CD4-positive, alpha-beta T cell treated with Interleukin-21 for 1 hour (primary cell): ENCODE measurements around the gene SWAP70.

Experiments
- DNase-seq: peaks from one replicate; pipeline ENCODE4 v3.0.0-alpha.2; 2020

SWAP70 gene

DNA sequence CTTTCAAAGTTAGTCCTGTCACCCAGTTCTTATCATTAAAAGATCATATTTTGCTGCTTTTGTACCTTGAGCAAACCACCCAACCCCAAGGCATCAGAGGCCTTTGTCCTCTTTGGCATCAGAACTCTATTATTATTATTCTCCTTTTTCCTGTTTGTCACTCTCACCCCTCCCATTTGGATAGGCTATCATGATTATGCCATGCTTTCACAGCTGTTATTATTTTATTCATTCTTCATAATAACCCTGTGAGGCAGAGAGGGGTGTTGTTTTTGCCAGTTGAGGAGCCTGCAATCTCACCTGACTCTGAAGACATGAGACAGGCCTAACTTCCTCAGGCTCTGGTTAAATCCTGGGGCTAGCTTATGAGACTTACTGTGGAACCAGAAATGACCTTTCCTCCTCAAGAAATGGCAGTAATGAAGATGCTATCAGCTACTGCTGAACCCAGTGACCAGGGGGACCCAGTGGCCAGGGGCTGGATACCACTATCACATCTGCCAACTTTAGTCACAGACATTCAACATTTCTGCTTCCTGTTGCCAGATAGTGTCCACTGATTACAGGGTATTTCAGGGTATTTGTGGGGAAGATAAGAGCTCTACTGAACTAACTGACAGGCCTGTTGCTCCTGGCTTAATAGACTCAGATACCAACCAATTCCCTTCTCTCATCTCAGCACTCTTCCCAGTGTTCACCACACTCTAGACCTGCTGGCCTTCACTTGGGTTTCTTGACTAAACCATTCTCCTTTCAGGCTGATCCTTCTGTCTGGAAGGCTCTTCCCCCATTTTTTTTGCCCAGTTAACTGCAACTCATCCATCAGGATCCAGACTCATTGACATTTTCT is 11.8 kb upstream of the SWAP70 start:
- DNase-seq = no peak

DNA sequence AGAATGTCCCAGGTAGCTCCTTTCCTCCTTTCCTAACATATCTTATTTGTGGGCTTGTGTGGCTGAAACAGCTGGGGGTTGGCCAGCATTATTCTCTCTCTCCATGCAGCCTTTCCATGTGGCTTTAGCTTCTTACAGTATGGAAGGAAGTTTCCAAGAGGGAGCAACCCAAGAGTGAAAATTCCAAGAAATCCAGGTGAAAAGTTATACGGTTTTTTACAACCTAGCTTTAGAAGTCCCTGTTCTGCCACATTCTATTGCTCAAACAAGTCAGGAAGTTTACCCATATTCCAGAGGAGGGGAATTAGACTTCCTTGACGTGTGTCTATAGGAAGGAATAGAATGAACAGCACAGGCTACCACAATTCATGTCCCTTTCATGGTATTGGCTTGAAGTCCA is 10.0 kb upstream of the SWAP70 start:
- no peak for DNase-seq

DNA sequence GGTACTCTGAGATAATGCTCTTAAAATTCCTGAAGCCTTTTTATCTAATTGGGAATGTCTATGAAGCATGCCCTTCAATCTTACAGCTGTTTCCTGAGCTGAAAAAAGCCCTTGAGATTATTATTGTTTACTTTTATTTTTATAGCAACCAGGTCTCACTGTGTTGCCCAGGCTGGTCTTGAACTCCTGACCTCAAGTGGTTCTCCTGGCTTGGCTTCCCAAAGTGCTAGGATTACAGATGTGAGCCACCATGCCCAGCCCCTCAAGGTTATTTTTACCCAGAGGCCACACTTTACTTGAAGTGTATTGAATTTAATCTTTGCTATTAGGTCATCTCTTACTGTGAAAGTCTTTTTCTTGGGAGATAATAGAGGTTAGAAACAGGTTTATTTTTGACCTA is 7.0 kb upstream of the SWAP70 start:
- no peak for DNase-seq

DNA sequence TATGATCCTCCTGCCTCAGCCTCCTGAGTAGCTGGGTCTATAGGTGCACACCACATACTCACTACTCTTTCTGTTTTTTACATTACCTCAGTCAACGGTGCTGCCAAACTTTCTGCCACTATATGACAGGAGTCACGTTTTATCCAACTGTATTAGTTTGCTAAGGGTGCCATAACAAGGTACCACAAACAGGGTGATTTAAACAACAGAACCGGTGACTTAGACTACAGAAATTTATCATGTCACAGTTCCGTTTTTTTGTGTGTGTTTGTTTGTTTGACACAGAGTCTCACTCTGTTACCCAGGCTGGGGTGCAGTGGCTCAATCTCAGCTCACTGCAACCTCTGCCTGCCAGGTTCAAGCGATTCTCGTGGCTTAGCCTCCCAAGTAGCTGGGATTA is 6.3 kb upstream of the SWAP70 start:
- DNase-seq = no peak

DNA sequence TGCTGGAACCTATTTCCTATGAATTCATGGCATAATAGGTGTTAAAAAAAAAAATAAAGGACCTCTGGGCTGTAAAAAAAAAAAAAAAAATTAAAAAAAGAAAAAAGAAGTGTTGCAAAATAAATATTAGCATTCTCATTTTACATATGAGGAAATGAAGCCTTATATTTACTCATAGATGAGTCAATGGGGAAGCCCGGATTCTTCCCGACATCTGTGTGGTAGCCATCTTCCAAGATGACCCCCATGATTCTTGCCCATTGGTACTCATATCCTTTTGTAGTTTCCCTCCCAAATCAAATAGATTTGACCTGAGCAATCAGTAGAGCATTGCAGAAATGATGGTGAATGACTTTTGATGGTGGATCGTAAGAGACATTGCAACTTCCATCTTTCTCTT is 3.0 kb upstream of the SWAP70 start:
- DNase-seq = peak; percentile 13

DNA sequence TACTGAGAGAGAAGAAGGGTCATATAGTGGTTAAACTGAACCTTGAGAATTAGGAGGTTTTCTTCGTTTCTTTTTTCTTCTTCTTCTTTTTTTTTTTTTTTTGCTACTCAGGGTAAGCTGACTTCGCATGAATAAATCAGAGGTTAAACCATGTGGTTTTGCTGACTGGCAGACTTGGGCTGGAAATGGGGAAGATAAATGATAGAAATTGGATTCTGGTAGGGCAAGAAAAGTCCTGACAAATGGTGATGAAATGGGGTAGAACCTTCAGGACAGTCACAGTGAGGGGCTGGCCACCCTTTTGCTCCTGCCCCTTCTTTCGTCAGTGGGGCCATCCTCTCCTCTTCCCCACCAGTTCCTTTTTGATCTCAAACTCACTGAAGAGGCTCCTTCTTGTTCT is 1.6 kb upstream of the SWAP70 start:
- DNase-seq = peak; percentile 12

DNA sequence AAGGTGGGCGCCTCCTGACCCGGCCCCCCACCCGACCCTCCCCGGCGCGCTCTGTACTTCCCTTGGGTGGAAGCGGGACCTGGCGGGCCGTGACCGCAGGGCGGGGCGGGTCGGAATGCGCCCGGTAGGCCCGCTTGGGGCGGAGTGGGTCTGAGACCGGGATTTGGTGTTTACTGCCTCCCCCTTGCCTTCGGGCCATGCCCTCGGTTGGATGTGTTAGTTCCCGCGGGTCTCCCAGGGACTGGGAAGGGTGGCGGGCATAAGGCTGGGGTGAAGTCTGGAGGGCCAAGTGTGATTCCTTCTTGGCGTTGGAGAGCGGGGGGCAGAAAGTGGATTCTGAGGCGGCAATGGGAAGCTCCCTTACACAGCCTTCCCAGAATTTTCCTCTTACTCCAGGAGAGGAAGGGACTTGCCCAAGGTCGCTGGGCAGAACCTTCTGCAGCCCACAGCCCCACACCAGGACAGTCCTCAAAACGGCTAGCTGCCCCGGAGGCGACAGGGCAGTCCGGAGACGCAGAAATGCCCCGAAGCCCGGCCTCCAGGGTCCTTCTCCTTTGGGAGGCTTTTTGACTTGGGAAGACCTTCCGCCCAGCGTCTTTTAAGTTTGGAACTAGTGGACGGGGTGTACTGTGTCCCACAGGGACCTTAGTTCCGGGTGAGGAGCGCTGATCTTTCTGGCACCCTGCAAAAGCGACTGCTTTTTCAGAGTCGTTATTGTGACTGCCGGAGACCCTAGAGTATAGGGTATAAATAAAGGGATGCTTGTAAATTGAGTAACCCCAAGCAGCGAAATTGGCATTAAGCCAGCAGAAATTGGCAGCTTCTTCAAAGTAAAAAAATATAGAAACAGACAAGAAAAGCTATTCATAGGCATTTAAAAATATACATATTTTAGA is 647 bp downstream of the SWAP70 start:
- DNase-seq = no peak

DNA sequence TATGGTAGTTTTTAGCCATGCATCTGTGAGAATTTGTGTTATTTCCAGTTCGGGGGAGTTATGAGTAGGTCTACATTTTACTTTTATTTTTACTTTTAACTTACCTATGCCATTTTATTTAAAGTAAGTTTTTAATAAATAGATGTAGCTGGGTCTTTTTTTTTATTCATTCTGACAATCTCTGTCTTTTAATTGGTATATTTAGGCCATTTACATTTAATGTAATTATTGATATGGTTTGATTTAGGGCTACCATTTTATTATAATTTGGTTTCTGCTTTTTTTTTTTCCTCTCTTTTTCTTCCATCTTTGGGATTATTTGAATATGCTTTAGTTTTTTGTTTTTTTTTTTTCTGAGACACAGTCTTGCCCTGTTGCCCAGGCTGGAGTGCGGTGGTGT is 1.9 kb downstream of the SWAP70 start:
- no peak for DNase-seq

DNA sequence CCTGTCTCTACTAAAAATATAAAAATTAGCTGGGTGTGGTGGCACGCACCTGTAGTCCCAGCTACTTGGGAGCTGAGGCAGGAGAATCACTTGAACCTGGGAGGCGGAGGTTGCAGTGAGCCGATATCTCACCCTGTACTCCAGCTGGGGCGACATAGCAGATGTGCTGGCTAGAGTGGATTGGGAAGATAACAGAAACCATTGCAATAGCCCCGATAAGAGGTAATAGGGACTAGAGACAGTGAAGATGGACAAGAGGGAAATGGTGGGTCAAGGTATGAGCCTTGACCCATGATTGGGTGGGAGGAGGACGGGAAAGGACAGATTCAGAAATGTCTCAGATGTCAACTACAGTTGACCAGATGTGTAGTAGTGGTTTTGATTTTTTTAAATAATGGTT is 6.1 kb downstream of the SWAP70 start:
- no peak for DNase-seq

DNA sequence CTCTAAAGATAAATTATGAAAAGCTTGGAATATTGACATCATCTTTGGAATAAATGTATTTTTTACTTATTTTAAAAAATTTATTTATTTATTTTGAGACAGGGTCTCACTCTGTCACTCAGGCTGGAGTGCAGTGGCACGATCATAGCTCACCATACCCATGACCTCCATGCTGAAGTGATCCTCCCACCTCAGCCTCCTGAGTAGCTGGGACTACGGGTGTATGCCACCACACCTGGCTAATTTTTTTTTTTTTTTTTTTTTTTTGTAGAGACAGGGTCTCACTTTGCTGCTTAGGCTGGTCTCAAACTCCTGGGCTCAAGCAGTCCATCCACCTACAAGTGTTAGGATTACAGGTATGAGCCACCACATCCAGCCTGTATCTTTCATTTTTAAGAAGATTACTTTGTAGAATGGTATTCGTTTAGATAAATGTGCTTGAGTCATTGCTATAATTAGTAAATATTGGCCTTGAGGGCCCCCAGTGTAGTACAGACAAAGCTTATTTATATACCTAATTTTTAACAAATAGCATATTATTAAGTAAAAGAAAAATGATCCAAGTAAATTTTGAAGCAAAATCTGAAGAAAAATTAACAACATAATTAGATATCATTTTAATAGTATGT is 8.5 kb downstream of the SWAP70 start:
- DNase-seq = no peak

DNA sequence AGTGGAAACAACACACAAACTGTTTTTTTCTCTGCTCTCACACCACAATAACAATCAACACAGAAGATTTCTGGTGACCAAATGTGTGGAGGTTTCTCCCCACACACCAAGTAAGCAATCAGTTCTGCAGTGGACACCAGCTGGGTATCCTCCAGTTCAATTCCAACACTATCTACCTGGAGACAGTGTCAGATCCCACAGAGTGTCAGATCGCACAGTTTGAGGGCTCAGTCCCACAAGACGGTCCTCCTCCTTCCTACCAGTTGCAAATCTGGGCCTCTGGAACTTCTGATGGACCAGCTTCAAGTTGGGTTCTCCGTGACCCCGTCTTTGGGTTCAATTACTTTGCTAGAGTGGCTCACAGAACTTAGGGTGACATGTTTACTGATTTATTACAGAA is 9.0 kb downstream of the SWAP70 start:
- no peak for DNase-seq

DNA sequence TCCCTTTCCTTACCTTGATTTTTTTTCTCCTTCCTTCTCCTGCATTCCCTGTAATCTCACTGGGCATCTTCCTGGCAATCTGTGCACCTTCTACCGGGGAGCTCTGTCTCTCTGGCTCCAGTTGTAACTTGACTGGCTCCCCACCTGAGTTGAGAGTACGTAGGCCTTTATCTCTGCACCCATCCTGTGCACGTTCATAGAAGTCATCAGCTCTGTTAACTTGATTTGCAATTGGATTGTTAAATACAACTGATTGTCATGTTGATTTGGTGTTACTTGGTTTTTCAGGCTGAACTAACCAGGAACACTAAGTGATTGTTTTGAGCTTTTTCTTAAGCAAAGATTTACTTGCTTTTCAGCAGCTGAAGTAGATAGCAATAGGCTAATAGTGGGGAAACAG is 11.8 kb downstream of the SWAP70 start:
- DNase-seq = no peak

DNA sequence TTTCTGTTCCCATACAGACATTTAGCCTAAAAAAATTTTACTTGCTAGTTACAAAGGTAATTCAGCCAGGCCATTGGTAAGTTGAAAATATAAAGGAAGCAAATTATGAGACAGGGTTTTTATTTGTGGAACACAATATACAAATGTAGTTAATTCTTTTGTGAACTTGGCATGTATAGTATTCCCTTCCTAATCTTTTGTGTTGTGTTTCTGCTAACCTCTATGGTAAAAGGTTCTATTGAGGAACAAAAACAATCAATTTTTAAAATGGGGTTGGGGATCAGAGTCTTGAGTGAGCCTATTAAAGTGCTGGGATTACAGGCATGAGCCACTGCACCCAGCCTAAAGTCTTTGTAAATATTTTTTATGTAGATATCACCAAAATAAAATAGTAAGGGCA is 14.1 kb downstream of the SWAP70 start:
- DNase-seq = no peak

DNA sequence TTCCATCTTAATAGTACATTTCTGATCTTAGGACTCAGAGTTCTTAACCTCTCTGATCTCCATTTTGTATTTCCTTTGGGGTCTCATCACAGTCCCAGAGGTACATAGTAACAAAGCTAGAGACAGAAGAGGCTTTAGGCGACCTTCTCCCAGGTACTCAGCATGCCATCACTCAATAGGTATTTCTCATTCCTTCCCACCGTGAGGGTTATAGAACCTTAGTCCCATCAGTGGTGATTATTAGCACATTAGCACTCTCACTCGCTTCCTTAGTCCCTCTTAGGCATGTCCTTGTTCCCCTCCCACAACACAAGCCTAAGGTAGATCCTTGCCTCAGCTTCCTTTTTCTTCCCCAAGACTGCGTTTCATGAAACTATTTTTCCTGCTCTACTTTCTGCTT is 14.7 kb downstream of the SWAP70 start:
- no peak for DNase-seq

DNA sequence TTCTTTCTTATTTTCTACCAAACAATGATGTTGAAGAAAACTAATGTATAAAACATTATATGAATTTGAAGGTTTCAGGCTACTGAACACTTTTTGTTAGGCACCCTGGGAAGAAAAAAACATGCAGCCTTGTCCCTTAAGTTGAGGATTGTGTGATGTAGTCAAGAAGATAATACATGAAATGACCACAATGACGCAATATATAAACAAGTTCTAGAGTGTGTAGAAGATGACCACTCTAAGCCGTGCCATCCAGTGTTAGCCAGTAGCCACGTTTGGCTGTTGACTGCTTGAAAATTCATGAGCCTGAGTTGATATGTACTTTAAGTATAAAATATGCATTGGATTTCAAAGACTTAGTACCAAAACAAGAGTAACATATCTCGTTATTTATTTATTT is 16.2 kb downstream of the SWAP70 start:
- no peak for DNase-seq

DNA sequence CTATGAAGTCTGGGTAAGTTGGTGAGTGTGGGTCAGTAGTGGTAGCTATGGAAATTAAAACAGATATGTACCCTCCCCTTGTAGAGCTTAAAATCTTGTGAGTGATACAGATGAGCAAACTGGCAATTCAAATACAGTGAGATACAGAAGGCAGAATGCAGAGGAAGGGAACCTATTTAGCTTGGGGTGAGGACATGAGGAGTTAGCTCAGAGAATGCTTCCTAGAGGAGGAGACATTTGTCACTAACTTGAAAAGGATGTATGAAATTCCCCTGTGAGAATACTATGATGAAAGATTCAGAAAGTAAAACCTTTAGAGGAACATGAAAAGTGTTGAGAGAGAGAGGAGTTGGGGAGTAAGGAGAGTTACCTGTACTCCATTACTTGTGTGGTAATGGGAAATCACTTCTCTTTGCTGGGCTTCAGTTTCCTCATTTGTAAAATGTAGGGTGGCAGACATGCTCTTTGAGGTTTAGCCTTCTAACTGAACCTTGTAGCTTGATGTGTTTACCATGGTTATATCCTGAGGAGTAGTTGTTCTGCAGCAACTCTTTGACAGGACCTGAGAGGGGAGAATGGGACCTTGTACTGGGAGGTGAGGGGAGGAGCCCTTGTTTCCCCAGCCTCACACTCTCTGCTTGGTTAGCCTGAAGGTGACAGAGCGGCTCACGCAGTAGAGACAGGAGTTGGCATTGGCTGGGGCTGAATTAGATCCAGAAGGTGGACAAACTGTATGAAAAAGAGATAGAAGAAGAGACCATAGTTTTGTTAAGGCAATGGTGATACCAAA is 17.9 kb downstream of the SWAP70 start:
- no peak for DNase-seq

DNA sequence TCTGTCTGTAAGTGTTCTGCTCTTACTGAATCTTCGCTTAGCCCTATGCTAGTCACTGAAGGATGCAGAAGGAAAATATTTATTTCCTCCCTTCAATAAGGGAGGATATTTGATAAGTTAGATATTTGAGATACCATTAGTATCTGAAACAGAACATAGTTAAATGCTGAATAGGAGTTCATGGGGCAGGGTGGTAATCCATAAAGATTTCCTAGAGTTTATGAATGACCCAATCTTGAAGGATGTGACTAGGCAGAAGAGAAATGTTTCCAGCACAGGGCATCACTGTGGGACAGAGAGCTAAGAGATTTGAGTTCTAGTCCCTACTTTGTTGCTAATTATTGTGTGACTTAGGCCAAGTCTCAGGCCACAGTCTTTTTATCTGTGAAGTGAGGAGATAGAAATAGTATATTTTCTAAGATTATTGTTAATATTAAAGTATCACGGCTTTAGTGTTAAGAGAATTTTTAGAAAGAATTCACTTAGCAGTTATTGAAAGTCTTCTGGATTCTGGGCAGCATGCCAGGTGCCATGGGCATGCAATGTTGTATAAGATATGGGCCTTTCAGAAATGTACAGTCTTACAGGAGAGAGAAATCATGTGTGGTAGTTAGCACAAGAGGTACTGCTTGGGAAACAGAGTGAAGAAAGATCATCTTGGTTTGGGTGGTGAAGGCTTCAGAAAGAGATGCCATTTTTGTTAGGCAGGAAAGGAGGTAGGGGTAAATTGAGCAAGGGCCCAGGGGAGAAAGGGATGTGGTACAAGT is 24.0 kb downstream of the SWAP70 start:
- no peak for DNase-seq

DNA sequence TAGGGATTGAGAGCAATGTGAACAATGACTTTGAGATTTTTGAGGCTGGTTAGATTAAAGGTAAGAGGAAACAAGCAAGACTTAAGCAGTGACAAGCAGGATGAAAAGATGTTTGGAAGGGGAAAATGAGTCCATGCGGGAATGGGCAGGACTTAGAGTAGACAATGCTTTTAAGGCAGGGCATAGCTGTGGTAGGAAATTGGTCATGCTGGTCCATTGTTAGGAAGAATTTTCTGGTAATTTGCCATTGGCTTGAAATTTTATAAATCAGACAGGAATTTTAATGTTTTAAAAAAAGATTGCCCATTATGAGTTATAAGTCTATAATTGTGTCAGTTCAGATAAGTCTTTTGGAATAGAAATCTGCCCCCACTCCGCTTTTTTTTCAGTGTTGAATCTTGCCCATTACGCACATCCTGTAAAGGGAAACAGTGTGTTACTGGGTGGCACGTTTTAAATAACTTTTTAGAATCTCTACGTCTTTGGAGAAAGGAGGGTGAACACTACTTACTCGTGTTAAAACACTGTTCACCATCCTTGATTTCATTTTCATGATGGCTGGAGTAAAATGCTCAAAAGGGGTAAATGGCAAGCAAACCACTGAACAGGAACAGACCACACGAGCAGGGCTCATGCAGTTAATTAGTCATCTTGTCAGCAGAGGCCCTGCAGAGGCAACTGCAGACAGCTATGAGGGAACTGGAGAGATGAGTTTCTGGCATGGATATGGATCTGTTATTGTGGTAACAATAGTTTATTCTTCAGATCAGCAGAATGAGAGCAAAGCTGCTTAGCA is 25.0 kb downstream of the SWAP70 start:
- no peak for DNase-seq

DNA sequence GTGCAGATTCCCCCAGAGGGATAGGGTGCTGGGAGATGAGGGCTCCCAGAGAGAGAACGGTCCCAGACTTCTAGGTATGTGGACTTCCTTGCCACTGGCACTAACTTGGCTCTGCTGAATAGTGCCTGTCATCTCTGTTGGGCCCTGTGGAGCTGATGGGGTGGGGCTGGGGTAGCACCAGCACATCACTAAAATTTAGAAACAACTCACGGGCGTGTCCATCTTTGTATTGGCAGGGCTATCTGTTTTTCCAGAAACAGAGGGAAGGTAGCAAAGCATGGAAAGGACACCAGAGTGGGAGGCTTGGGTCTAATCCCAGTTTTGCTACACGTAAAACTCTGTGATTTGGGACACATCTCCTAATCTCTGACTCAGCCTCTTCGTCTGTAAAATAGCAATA is 25.8 kb downstream of the SWAP70 start:
- DNase-seq = no peak

DNA sequence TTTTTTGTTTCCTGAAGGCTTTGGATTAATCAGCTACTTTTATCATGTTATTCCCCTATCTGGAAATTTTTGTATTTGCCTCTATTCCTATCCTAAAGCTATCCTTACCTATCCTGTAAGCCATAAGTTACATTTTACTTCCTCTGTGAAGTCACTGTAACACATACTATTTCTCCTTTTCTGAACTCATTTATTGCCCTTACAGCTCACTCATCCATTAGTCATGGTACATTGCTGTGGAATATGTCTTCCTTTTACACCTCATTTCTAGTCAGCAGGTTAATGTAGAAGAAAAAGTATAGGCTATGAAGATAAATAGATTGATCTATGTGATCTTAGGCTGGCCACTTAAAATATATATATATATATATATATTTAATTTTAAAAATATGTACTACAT is 28.0 kb downstream of the SWAP70 start:
- no peak for DNase-seq

DNA sequence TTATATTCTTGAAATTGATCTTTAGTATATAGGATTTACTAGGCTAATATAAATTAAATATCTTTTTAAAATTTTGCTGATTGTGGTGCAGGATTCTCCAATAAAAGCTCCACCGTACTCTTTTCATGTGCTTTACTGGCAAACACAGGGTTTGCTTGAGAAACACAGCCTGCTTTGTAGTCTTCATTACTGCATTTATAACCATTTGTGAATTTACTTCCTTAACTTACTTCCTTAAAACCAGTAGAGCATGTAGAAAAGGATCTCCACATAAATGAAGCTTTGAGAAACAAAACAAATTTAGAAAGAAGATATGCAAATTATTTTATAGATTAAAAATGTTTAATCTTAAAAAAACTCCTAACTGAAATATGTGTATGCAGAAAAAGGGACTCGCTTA is 28.8 kb downstream of the SWAP70 start:
- DNase-seq = no peak
